Astrocyte (in vitro differentiated cells and primary cell): ENCODE results near the gene MCF2L2. TPM values are rescaled to one million over a fixed set of nuclear protein-coding genes. Genes with fewer than 3 reads are reported as not detected.

ENCODE experiments used
- DNase-seq: peaks from one replicate; pipeline ENCODE4 v3.0.0-alpha.2; 2010; ENCODE audit warnings: low read depth
- FAIRE-seq: peaks from 2 replicates; lab custom pipeline; 2011; peaks lifted over from hg19 to GRCh38; lab: Jason Lieb, UNC
- H2AFZ ChIP-seq: 2 replicates; pipeline ENCODE4 v1.6.0; 2012; ENCODE audit warnings: low read depth, low read length, inconsistent platforms
- H3K27ac ChIP-seq: 2 replicates; pipeline ENCODE4 v1.5.1; 2011; ENCODE audit warnings: low read depth, low read length, inconsistent platforms
- H3K27me3 ChIP-seq: 2 replicates; pipeline ENCODE4 v1.6.0; 2011; ENCODE audit warnings: low read length, inconsistent platforms; ENCODE audit not compliant: insufficient read depth
- H3K36me3 ChIP-seq: 2 replicates; pipeline ENCODE4 v1.5.1; 2011; ENCODE audit warnings: low read length, inconsistent platforms; ENCODE audit not compliant: insufficient read depth
- H3K4me1 ChIP-seq: 2 replicates; pipeline ENCODE4 v1.5.1; 2011; ENCODE audit warnings: low read length, inconsistent platforms; ENCODE audit not compliant: insufficient read depth
- H3K4me2 ChIP-seq: 2 replicates; pipeline ENCODE4 v1.6.0; 2012; ENCODE audit warnings: low read length, inconsistent platforms
- H3K4me3 ChIP-seq: 2 replicates; pipeline ENCODE4 v1.5.1; 2011; ENCODE audit warnings: low read depth, mild to moderate bottlenecking, low read length, inconsistent platforms; ENCODE audit not compliant: insufficient read depth
- H3K79me2 ChIP-seq: 2 replicates; pipeline ENCODE4 v1.6.0; 2012; ENCODE audit warnings: mild to moderate bottlenecking, low read length, inconsistent platforms; ENCODE audit not compliant: insufficient read depth
- H3K9ac ChIP-seq: 2 replicates; pipeline ENCODE4 v1.6.0; 2012; ENCODE audit warnings: mild to moderate bottlenecking, low read length, inconsistent platforms
- H3K9me3 ChIP-seq: 2 replicates; pipeline ENCODE4 v1.5.1; 2012; ENCODE audit warnings: low read depth, mild to moderate bottlenecking, low read length, inconsistent platforms; ENCODE audit not compliant: insufficient read depth
- H4K20me1 ChIP-seq: 2 replicates; pipeline ENCODE4 v1.6.0; 2012; ENCODE audit warnings: low read length, inconsistent platforms; ENCODE audit not compliant: insufficient read depth
- H3K27ac Mint-ChIP-seq: one replicate; pipeline ENCODE4 v1.8.0; 2021; ENCODE audit warnings: mild to moderate bottlenecking, mixed read lengths; ENCODE audit not compliant: unreplicated experiment
- H3K27me3 Mint-ChIP-seq: one replicate; pipeline ENCODE4 v1.8.0; 2021; ENCODE audit warnings: low read depth, mixed read lengths; ENCODE audit not compliant: unreplicated experiment
- H3K36me3 Mint-ChIP-seq: one replicate; pipeline ENCODE4 v1.8.0; 2021; ENCODE audit warnings: low read depth, mixed read lengths; ENCODE audit not compliant: unreplicated experiment
- H3K4me1 Mint-ChIP-seq: one replicate; pipeline ENCODE4 v1.8.0; 2021; ENCODE audit warnings: low read depth, mixed read lengths; ENCODE audit not compliant: unreplicated experiment
- H3K4me3 Mint-ChIP-seq: one replicate; pipeline ENCODE4 v1.8.0; 2021; ENCODE audit warnings: mild to moderate bottlenecking, moderate library complexity, mixed read lengths; ENCODE audit not compliant: unreplicated experiment
- H3K9me3 Mint-ChIP-seq: one replicate; pipeline ENCODE4 v1.8.0; 2021; ENCODE audit warnings: mild to moderate bottlenecking, mixed read lengths; ENCODE audit not compliant: unreplicated experiment
- CTCF ChIP-seq: IDR thresholded peaks from 2 replicates; pipeline ENCODE4 v1.5.1; 2011; ENCODE audit warnings: low read depth, mild to moderate bottlenecking, inconsistent platforms, low read length, moderate library complexity; ENCODE audit not compliant: insufficient read depth
- EZH2 ChIP-seq: IDR thresholded peaks from 2 replicates; pipeline ENCODE4 v1.6.1; 2012; ENCODE audit warnings: mild to moderate bottlenecking, low read length, inconsistent platforms; ENCODE audit not compliant: insufficient read depth
- total RNA-seq: library from RNA; stranded (reverse); gene quantifications from 2 replicates; pipeline ENCODE4 v1.2.1, GENCODE V29; 2021

Gene MCF2L2
- total RNA-seq, 1 donor from 2014 or later: 0.89 TPM

- H3K27ac Mint-ChIP-seq: no peak overlapping the region
- Histone ChIP-seq H3K9me3 (no peaks in the 10 kb centered on the region), H4K20me1 (no peaks in the 10 kb centered on the region), H3K79me2 (no peaks in the 10 kb centered on the region), H2AFZ (no peak overlapping the region), H3K9ac (no peak overlapping the region), H3K4me1 (no peaks in the 10 kb centered on the region), H3K4me3 (no peak overlapping the region), H3K4me2 (no peak overlapping the region), H3K27me3 (peaks cover 2% of the 10 kb centered on the region), H3K27ac (no peak overlapping the region), H3K36me3 (no peaks in the 10 kb centered on the region)
- TF ChIP-seq CTCF (no peak), EZH2 (no peak)
- no peaks in the 10 kb centered on the region for H3K4me1 Mint-ChIP-seq
- no peaks in the 10 kb centered on the region for H3K36me3 Mint-ChIP-seq
- H3K27me3 Mint-ChIP-seq: no peaks in the 10 kb centered on the region
- no peaks in the 10 kb centered on the region for H3K9me3 Mint-ChIP-seq
- DNase-seq (no peak), FAIRE-seq (no peak)
- no peak overlapping the region for H3K4me3 Mint-ChIP-seq
Measured at GRCh38 chr3:183217548-183218332, 210.7 kb downstream of the MCF2L2 start.

GRCh38 chr3:183215591-183216202, 212.7 kb downstream of the MCF2L2 start:
- Histone ChIP-seq H3K9me3 (no peaks in the 10 kb centered on the region), H3K36me3 (no peaks in the 10 kb centered on the region)
- no peaks in the 10 kb centered on the region for H3K4me1 Mint-ChIP-seq

GRCh38 chr3:183214277-183214612, 214.2 kb downstream of the MCF2L2 start:
- Histone ChIP-seq H4K20me1 (no peaks in the 10 kb centered on the region), H3K36me3 (no peaks in the 10 kb centered on the region), H3K9me3 (no peaks in the 10 kb centered on the region), H3K4me3 (no peak overlapping the region), H3K4me1 (no peaks in the 10 kb centered on the region), H3K9ac (no peak overlapping the region), H3K27me3 (peaks cover 5% of the 10 kb centered on the region), H3K4me2 (no peak overlapping the region), H3K27ac (no peak overlapping the region), H3K79me2 (no peaks in the 10 kb centered on the region), H2AFZ (no peak overlapping the region)
- H3K27me3 Mint-ChIP-seq: no peaks in the 10 kb centered on the region
- no peak overlapping the region for H3K4me3 Mint-ChIP-seq
- no peaks in the 10 kb centered on the region for H3K36me3 Mint-ChIP-seq
- no peak overlapping the region for H3K27ac Mint-ChIP-seq
- DNase-seq (no peak), FAIRE-seq (no peak)
- no peaks in the 10 kb centered on the region for H3K4me1 Mint-ChIP-seq
- TF ChIP-seq CTCF (no peak), EZH2 (no peak)
- no peaks in the 10 kb centered on the region for H3K9me3 Mint-ChIP-seq

More at GRCh38 chr3:183215591-183216202, 212.7 kb downstream of the MCF2L2 start:
- H2AFZ ChIP-seq: no peak overlapping the region
- no peaks in the 10 kb centered on the region for H3K36me3 Mint-ChIP-seq
- no peak for TF ChIP-seq EZH2
- no peak overlapping the region for H3K4me3 ChIP-seq
- no peak overlapping the region for H3K4me2 ChIP-seq
- H4K20me1 ChIP-seq: no peaks in the 10 kb centered on the region
- no peak for DNase-seq
- no peak for FAIRE-seq
- H3K79me2 ChIP-seq: no peaks in the 10 kb centered on the region
- no peaks in the 10 kb centered on the region for H3K9me3 Mint-ChIP-seq
- H3K4me3 Mint-ChIP-seq: no peak overlapping the region
- no peaks in the 10 kb centered on the region for H3K4me1 ChIP-seq
- H3K27ac Mint-ChIP-seq: no peak overlapping the region
- no peaks in the 10 kb centered on the region for H3K27me3 Mint-ChIP-seq
- H3K27ac ChIP-seq: no peak overlapping the region
- no peak overlapping the region for H3K9ac ChIP-seq
- peaks cover 5% of the 10 kb centered on the region for H3K27me3 ChIP-seq
